OCI-LY1 (cell line): ENCODE data around the gene SEC62.

Experiments
- EZH2 ChIP-seq: fragments of 200-600 bp; sonication (generic), shearing (Covaris generic); IDR thresholded peaks from 2 replicates; pipeline ENCODE4 v1.8.0; 2017; ENCODE audit warnings: borderline replicate concordance, mixed run types, mild to moderate bottlenecking, antibody characterized with exemption, low read length, moderate library complexity, mixed read lengths
- TF ChIP-seq, protein P1 (sequence below): fragments of 200-600 bp; sonication (generic), shearing (Covaris generic); IDR thresholded peaks from 2 replicates; pipeline ENCODE4 v1.5.1; 2017; ENCODE audit warnings: mild to moderate bottlenecking, antibody characterized with exemption, low read length, moderate library complexity, mixed read lengths

DNA sequence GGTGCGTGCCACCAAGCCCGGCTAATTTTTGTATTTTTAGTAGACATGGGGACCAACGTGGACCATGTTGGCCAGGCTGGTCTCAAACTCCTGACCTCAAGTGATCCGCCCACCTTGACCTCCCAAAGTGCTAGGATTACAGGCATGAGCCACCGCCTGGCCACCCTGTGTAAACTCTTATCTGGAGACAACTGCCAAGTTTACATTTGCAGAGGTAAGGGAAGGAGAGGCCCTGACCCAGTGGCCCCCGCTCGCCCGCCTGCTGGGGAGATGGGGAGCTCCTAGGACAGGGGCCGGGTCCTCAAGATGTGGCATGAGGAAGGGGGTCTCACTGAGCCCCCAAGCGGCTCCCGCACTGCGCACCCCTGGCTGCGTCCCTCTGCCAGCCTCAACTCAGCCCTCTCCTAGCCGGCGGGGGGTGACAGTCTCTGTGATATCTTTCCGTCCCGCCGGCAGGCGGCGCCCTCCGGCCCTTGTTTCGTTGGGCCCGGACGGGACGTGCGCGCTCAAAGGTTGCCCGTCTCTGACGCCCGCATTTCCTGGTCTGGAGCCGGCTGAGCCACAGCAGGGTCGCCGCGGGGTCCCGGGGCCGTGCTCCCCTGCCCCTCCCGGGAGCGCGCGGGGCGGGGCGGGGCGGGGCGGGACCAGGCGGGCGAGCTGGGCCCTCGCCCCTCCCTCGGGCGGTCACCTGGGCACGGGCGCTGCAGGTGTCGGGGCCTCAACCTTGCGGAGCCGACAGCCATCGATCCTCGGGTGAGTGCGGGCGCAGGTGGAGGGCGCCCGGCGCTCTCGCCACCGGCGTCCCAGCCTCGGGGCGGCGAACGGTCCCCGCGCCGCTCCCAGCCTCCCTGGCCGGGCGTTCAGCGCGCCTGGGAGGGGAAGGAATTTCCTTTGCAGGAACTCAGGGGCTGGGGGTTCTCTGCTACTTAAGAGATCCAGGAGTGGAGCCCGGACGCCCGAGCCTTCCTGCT, 71.1 kb downstream of the SEC62 start, which contains the start of gene GPR160:
- TF ChIP-seq, protein P1, sequence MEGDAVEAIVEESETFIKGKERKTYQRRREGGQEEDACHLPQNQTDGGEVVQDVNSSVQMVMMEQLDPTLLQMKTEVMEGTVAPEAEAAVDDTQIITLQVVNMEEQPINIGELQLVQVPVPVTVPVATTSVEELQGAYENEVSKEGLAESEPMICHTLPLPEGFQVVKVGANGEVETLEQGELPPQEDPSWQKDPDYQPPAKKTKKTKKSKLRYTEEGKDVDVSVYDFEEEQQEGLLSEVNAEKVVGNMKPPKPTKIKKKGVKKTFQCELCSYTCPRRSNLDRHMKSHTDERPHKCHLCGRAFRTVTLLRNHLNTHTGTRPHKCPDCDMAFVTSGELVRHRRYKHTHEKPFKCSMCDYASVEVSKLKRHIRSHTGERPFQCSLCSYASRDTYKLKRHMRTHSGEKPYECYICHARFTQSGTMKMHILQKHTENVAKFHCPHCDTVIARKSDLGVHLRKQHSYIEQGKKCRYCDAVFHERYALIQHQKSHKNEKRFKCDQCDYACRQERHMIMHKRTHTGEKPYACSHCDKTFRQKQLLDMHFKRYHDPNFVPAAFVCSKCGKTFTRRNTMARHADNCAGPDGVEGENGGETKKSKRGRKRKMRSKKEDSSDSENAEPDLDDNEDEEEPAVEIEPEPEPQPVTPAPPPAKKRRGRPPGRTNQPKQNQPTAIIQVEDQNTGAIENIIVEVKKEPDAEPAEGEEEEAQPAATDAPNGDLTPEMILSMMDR = peak; percentile 95
- no peak for TF ChIP-seq EZH2
